K562 (cell line): ENCODE measurements around the gene MALRD1. TPM values are rescaled to one million over a fixed set of nuclear protein-coding genes. Genes with fewer than 3 reads are reported as not detected.

Source experiments
- polyA plus RNA-seq, 8 experiments: library from polyadenylated mRNA; depleted of rRNA in 4 of 8; stranded (reverse) in 5 of 8; unstranded in 3 of 8; fragments of >200 nt; fragmentation: Nextera tagmentation in 2 of 8; fragmentation: Illumina TruSeq in 1 of 8; extraction: Ambion mirVana in 2 of 8; extraction: Trizol in 1 of 8; gene quantifications; 2 replicates each; pipeline versions ENCODE4 v1.2.1 to v1.2.3, GENCODE V29; 2011 to 2014; ENCODE audit warnings: inconsistent platforms in 1 of 8, missing spikeins in 1 of 8
- small RNA-seq: library from RNA; depleted of rRNA; stranded (forward); fragments of <200 nt; gene quantifications from one replicate; pipeline ENCODE3, GENCODE V24; 2014
- total RNA-seq, 7 experiments: library from RNA; depleted of rRNA in 6 of 7; stranded (reverse); fragments of >200 nt in 6 of 7; fragmentation: Illumina TruSeq in 2 of 7; extraction: Trizol in 2 of 7; gene quantifications; 2 replicates each; pipeline versions ENCODE4 v1.2.1 to v1.2.3, GENCODE V29; 2011 to 2021; ENCODE audit warnings: low replicate concordance in 1 of 7

Gene MALRD1
- total and polyA plus RNA-seq, 9 of the 15 experiments (the other 6 are each of a cell fraction or from before 2014, with no cell fraction given) = not detected

Small RNA genes lying within 50 kb of the gene (small RNA-seq; reads per million reads assigned to genes)
- gene AL354695.1 (not detected), gene HMGN1P20 (not detected), gene RF00012 (not detected), gene RNA5SP303 (129 reads per million, percentile 99 among the genes with 10 or more reads in this experiment)
